Skin epidermis (tissue), 12 donors: ENCODE data around the gene WDFY3.

Experiments used
- H3K27ac ChIP-seq, 21 experiments: fragments of 200-600 bp; sonication (generic) in 11 of 21; one replicate each; pipeline ENCODE4 v1.5.0; 2020; ENCODE audit warnings: mild to moderate bottlenecking in 3 of 21, inconsistent platforms in 2 of 21, moderate library complexity in 2 of 21
- H3K4me3 ChIP-seq, 7 experiments: fragments of 200-600 bp; sonication (generic) in 2 of 7; one replicate each; pipeline ENCODE4 v1.5.0; 2020; ENCODE audit warnings: inconsistent platforms in 2 of 7, mild to moderate bottlenecking in 2 of 7, moderate library complexity in 1 of 7

Gene WDFY3

DNA sequence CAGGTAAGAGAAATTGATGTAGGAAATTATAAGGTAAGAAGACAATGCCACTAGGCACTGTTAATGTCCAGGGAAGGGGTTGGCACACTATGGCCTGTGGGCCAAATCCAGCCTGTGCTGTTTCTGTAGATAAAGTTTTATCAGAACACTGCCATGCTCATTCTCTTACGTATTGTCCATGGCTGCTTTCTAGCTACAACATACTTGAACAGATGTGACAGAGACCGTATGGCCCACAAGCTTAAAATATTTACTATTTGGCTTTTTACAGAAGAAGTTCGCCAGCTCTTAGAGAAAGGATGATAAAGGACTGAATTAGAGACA, 215.6 kb downstream of the WDFY3 start:
- H3K27ac ChIP-seq = no peak overlapping the region
- H3K4me3 ChIP-seq = no peak overlapping the region

DNA sequence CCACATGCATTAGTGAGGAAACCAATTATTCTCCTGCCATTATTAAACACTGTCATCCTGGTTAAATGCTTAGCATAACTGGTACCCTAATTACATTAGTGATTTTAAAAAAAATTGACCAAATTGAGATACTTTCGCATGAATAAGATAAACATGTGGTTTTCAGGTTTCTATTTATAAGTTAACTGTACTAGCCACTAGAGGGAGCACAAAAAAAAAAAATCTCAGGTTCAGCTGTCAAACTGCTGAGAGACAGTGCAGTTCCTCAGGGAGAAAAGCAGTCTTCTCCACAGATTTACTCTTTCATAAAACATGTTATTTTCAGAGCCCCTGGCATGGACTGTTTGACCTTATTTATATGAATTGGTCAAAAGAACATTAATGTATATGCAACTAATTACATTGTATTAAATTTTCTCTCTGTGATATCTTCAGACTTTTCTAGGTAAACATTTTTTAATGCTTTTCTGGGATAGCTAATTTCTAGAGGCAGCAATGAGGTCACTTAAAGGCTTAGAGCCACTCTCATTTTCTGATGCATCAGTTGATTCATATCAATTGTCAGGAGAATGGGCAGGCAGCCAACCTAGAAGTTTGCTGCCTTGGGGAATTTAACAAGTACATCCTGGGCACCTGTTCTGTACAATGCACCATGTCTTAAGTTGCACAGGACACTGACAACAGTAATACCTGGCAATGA, 216.1 kb downstream of the WDFY3 start:
- no peak overlapping the region for H3K4me3 ChIP-seq

DNA sequence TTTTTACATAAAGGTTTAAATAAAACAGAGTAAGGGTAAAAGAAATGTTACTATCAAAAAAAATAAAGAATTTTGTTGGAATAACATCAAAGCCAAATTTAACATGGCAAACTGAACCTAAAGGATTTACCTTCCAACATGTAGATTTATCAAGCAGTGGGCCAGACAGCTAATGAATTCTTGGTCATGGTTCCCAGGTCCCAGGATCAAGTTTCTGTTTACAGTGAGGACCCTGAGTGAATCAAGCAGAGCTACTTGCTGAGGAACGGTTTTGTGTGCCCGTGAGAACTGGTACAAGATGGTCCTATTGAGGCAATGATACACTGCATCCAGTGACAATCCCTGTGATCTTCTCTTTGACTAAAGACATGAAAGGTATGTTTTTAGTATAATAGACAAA, 226.4 kb downstream of the WDFY3 start:
- H3K27ac ChIP-seq = no peak overlapping the region
- no peak overlapping the region for H3K4me3 ChIP-seq

More for the DNA sequence above, 216.1 kb downstream of the WDFY3 start:
- no peak overlapping the region for H3K27ac ChIP-seq

DNA sequence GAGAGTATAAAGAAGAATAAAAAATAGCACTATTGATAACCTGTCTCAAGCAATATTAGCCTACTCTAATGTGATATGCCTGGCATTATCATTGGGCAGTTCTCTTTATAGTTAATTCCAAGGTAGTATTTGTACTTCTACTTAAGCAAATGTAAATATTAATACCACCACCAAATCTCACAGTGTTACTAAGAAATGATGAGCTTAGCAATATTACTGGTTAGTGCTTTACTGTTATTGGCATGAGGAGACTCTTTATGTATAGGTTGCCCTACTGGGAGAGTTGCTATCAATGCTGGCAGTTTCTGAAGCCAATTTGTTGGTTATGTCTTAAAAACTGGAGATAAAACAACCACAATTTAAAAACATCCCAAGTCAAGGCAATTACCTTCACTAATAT, 227.9 kb downstream of the WDFY3 start:
- H3K4me3 ChIP-seq = no peak overlapping the region
- no peak overlapping the region for H3K27ac ChIP-seq

DNA sequence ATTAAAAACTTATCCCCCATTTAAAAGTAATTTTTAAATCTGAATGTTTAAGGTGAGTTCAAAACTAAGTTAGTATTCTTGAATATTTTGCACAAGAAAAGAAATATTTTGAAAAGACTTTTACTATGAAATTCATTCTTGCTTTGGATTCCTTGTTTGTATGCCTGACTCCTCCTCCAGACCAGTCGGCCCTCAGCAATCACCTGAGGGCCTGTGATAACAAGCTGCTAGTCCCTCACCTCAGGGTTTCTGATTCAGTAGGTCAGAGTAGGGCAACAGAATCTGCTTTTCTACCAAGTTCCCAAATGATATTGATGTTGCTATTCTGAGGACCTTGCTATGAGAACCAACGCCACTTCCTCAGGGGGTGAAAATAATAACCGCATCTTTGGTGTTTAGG, 228.8 kb downstream of the WDFY3 start:
- H3K4me3 ChIP-seq = no peak overlapping the region

DNA sequence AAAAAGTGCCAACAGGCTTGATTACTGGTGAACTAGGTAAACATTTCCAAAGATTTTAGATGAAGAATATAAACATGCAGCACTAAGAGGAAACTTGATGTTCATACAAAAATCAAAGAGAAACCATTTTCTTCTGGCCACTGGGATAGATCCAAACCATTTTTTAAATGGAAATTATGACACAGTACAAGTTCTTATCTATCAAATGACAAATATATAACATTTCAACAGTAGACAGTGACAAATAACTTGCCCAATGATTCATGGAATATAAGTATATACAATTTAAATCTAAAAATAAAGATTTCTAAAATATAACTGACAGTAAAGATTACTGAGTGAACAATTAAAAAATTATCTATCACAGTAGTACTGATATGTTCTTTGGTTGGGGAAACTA, 232.5 kb downstream of the WDFY3 start:
- H3K4me3 ChIP-seq = no peak overlapping the region
- H3K27ac ChIP-seq = no peak overlapping the region

More for the DNA sequence above, 228.8 kb downstream of the WDFY3 start:
- no peak overlapping the region for H3K27ac ChIP-seq

DNA sequence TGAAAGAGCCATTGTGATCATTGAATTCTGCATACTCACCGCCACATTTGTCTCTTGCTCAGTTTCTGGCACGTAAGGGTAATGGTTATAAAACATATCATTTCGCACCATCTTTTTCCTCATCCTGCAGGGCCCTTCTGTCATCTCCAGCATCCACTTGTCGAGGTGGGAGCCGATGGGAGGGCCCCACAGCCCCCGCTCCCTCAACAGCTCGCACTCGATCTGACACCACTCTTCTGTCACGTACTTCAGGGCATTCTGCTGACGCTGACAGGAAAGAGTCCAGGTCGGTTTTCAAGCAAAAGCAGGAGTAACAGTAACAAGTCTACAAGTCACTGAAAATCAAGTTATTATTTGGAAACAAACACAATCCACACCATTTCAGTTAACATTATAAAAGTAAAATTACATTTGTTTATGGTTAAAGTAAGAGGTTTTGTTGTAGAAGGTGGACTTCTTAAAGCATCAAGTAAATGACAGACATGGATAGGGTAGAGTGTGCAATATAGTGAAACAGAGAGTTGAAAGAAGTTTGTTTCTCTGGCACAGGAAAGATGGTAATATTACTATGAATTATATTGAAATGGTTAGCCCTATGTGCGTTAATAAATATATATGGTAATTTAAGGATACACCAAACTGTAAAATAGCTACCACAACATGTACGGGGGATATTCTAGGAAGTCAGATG, 233.0 kb downstream of the WDFY3 start:
- no peak overlapping the region for H3K4me3 ChIP-seq
- no peak overlapping the region for H3K27ac ChIP-seq

DNA sequence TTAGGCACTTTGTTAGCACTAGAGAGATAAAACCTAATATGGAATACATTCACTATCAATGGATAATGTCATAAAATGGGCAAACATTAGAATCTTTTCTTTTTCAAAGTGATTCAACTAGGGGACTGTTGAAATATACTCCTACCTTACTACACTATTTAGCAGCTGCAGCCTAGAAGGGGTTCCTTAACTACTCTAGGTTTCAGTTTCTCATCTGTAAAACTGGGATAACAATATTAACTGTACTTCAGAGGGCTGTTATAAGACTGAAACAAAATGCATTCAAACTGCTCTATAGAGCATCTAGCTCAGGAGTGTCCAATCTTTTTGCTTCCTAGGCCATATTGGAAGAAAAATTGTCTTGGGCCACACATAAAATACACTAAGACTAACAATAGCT, 236.1 kb downstream of the WDFY3 start:
- Histone ChIP-seq H3K4me3 (no peak overlapping the region), H3K27ac (no peak overlapping the region)

DNA sequence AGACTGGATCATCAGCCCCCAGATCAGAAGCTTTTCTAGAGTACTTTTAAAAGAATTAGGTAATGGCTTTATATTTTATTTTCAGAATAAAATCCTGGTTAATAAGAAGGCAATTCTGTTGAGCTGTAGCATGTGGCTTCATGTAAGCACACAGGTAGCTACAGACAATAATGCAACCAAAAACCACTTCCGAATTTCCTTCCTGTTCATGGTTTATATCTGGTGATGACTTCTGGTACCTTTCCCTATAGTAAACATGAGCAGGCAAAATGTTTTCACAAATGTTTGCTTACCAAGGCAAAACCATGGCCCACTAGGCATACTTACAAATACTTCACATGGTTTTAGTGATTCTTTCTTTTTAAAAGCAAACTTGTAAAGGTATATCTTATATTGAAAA, 239.0 kb downstream of the WDFY3 start:
- Histone ChIP-seq H3K27ac (no peak overlapping the region), H3K4me3 (no peak overlapping the region)

DNA sequence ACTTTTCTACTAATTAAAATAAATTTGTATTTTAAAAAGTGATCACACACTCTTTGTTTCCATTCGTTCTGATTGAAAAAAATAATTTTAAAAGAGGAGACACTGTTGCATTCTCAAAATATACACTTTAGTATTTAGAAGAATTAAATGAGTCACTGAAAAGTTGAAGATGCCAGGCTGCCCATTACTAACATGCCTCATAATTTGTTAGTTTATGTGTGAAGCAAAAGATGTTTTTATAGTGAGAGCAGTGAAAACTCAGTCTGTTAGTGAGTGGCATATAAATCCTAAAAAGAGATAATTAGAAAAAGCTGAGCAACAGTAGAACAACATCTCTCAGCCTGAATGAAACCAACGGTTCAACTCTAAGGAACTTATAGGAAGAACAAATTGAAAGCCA, 240.1 kb downstream of the WDFY3 start:
- Histone ChIP-seq H3K4me3 (no peak overlapping the region), H3K27ac (no peak overlapping the region)

DNA sequence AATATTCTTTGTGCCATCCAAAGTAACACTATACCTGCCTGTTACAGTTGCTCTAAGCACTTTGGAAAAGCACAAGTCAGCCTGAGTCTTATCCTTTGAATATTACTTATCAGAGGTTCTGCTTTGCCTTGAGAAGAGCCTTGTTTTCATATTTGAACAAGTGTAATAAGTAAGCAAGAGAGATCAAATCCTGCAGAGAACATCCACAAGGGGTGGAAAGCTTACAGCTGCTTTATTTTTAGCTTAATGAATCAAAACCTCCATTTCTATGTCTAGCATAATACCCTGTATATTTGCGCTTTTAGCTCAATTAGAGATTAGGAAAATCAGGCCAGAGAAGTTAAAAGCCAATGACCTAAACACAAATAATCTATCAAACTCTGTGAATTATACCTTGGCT, 243.8 kb downstream of the WDFY3 start:
- Histone ChIP-seq H3K27ac (no peak overlapping the region), H3K4me3 (no peak overlapping the region)

DNA sequence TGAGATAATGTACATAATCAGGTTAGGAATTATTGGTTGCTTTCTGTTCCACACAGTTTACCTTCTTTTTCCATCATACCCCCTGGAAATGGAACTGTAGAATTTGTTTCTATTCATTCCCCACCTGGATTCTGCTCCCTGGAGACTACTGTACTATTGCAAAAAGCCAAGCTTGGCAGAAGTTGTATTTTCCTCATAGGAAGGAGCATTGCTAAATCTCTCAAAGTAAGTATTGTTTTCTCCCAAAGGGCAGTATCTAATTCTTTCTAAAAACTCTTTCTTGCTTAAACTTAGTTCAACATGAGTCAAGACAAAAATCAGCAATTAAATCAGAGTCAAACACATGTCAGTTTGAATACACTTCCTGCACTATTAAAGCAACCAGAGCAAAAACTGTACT, 247.4 kb downstream of the WDFY3 start:
- no peak overlapping the region for H3K27ac ChIP-seq

DNA sequence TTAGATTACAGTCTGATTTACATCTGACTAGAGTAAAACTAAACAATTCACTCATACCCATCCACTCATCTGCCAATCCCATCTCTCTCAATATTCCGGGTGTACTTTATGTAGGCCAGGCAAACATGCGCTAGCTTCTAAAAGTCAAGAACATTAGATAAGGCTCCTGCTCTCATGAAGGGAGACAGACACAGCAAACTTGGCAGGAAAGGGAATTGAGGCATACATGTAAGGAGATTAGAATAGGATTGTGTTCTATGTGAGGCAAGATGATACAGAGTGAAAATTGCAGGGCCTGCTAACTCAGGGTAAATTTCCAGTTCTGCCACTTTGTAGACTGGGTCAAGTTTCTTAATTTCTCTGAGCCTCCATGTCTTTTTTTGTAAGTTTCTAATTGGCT, 247.8 kb downstream of the WDFY3 start:
- H3K4me3 ChIP-seq = no peak overlapping the region
- H3K27ac ChIP-seq = no peak overlapping the region

More for the DNA sequence above, 247.4 kb downstream of the WDFY3 start:
- no peak overlapping the region for H3K4me3 ChIP-seq

DNA sequence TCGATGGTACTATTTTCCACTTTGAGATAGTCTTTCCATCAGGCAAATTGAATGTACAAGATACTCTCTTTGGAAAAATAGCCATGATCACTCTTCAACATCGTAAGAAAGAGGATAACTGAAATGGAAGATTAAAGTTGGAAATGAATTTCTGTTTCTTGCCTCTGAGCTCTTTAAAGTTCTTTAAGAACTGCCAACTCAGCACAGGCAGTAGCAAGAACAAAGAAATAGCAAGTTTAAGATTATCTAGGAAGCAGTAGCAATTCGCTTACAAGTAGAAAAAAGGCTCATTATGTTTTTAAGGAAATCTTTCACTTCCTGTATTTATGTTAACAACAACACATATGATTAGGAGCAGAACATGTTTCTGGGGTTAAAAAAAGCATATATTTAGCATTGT, 255.9 kb downstream of the WDFY3 start:
- Histone ChIP-seq H3K4me3 (no peak overlapping the region), H3K27ac (no peak overlapping the region)

DNA sequence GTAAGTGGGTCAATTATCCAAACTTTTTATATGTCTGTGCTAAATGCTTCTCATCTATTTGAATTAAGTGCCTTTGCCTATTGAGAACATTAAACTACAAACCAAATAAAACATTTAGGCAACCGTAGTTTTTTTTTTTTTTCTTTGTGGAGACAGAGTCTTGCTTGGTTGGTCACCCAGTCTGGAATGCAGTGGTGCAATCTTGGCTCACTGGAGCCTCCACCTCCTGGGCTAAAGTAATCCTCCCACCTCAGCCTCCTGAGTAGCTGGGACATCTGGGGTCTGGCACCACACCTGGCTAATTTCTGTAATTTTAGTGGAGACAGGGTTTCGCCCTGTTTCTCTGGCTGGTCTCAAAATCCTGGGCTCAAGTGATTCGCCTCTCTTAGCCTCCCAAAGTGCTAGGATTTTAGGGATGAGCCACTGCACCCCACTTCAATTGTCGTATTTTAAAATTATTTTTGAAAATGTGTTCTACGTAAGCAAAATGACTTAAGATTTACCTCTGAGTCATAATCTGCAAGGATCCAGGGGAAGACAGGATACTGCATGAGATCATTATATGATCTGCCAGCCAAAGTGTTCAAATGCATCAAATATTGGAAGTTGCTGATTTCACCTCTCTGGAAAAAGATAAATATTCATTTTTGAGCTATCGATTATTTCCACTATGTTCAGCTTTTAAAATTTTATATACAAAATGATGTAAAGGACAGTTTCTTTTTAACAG, 257.9 kb downstream of the WDFY3 start:
- H3K4me3 ChIP-seq = no peak overlapping the region
- H3K27ac ChIP-seq = no peak overlapping the region

DNA sequence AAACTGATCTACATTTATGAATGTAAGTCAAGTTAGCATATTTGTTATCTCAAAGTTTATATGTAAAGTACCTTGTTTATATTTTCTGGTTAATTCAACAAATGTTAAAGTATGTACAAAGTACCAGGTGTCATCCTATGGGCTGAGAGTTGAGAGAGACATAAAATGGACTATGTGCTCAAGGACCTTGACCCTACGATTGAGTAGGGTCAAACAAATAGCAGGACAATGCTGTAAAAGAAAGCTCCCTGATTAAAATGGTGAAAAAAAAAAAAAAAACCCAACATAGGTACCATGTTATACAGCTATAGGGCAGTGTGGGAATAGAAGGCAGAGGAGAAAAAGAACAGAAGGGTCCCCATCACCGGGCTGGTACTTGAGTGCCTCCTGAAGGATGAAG, 260.2 kb downstream of the WDFY3 start:
- no peak overlapping the region for H3K4me3 ChIP-seq
- no peak overlapping the region for H3K27ac ChIP-seq

DNA sequence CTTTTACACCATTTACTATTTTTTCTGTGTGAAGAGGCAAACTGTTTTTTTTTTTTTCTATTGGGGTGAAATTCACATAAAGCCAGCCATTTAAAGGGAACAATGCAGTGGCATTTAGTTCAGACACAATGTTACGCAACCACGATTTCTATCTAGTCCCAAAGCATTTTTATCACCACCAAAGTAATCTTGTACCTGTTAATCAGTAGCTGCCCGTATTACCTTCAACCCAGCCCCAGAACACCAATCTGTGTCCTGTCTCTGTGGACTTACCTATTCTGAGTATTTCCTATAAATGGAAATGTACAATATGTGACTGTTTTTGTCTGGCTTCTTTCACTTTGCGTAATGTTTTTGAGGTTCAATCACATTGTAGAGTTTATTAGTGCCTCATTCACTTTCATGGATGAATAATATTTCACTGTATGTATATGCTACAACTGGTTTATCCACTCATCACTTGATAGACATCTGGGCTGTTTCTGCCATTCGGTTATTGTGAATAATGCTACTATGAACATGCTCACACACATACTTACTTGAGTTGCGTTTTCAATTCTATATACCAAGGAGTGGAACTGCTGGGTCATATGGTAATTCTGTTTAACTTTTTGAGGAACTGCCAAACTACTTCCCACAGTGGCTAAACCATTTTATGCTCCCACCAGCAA, 267.4 kb downstream of the WDFY3 start:
- Histone ChIP-seq H3K27ac (peak overlapping the region in 5 of 21 experiments; percentile 3 to 70 (median 50)), H3K4me3 (no peak overlapping the region)

DNA sequence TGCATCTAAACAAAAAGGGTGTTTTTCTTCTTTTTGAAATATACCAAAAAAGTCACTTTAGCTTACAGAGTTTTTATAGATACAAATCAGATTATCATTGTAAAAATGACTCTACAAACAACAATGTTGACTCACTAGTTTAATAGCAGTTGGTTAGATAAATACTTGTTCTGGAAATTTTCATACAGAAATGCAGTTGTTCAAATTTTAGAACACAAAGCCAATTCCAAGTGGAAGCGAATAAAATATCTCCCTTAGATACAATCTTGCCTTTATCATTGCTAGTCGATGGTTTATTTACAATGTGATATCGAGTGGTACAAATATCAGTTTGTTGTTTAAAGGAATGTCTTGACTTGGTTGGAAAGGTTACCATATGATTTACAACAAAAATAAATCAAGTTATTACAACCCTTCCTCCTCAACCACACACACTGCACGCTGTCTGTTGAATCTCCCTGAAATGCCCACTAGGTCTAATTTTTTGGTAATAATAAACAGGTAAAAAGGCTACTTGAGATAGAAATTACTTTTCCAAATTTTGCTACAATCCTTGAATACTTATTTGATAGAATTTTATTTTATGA, 268.8 kb downstream of the WDFY3 start:
- no peak overlapping the region for H3K27ac ChIP-seq
- no peak overlapping the region for H3K4me3 ChIP-seq

DNA sequence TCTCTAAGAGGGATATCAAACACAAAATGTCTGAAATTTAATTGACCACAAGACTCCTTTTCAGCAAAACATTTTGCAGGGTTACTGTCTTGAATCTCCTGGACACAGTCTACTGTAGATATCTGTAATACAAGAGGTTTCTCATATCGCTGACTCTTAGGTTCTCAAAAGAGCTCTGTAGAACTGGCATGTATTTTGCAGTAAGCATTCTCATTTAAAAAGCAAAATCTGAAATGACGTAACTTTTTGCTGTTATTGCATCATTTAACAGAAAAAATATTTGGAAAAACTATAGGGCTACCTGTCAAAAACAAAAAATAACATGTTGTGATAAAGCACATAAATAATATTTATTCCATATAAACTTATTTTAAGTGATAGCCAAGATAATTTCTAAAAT, 269.3 kb downstream of the WDFY3 start:
- no peak overlapping the region for H3K4me3 ChIP-seq
- no peak overlapping the region for H3K27ac ChIP-seq

DNA sequence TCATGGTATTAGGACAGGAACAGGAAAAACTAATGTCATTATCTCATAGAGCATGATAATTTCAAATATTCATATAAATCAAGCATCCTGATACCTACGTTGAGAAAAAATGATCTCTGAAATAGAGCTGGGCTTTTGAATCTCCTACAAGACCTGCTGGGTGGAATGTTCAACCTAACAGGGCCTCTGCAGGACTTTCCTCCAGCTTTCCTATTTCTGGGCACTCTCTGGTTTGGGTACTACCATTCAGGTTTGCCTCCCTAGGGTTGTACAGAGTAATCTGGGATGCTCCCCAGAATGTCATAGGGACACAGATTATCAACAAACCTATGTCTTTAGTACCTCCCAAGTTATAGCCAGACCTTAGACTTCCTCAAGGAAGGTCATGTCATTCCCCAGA, 274.7 kb downstream of the WDFY3 start:
- Histone ChIP-seq H3K4me3 (no peak overlapping the region), H3K27ac (peak overlapping the region in 11 of 21 experiments; percentile 11 to 73 (median 47))
